ENCODE data around the gene ARID3B.
"Not testable (repeated sequence)": the region's sequence is repeated elsewhere in the genome, so short reads cannot be mapped to it uniquely, and the experiment has no call there.

The ARID3B gene

DNA sequence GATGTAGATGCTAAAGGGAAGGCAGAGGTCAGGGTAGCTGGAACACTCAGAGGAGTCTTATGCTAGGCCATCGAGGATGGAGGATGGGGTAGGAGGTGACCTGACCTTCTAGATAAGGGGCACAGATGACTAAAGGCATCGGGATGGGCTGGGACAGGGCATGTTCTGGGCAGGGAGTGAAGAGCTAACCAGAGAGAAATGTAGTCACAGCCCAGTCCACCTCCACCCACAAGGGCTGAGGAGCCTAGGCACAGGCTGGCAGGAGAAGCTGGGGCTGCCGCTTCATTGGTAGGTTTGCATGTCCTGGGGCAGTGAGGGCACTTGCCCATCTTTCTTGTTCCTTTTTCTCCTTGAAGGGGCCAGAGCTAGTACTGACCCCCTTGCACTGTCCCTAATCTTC lies 87.2 kb downstream of the ARID3B start:
- no peak for ATAC-seq (ENCODE audit: insufficient read depth, low read depth)
- Histone ChIP-seq H2AFZ (ENCODE audit: low read depth, low read length) (no peak overlapping the region), H3K4me2 (ENCODE audit: insufficient read depth, low read length) (no peak overlapping the region), H3K4me3 (ENCODE audit: low read depth in 1 of 2, low read length in 2 of 2) (no peak overlapping the region), H3K9ac (ENCODE audit: low read depth, low read length) (no peak overlapping the region), H3K79me2 (ENCODE audit: insufficient read depth, low read length) (no peaks in the 10 kb centered on the region; the same call in 1 of the 2 replicates), H3K27ac (ENCODE audit: low read length) (no peak overlapping the region), H3K36me3 (ENCODE audit: insufficient read depth, low read length) (peaks cover 99% of the 10 kb centered on the region), H4K20me1 (ENCODE audit: insufficient read depth, low read length) (peaks cover 73% of the 10 kb centered on the region), H3K27me3 (ENCODE audit: insufficient read depth, low read length, poor library complexity) (no peaks in the 10 kb centered on the region), H3K4me1 (ENCODE audit: insufficient read depth, low read length) (no peaks in the 10 kb centered on the region), H3K9me3 (ENCODE audit: insufficient read depth, low read length, severe bottlenecking) (no peaks in the 10 kb centered on the region)
- no peak for TF ChIP-seq EZH2 (IDR thresholded peaks at IDR 0.05; ENCODE audit: borderline replicate concordance, low read depth, low read length, severe bottlenecking)
- TF ChIP-seq CTCF (IDR thresholded peaks at IDR 0.05; ENCODE audit: borderline replicate concordance, extremely low read depth, low read length, poor library complexity, severe bottlenecking) = no peak
- no peak for DNase-seq

GRCh38 chr15:74628949-74629348 lies 87.9 kb downstream of the ARID3B start:
- Histone ChIP-seq H3K9me3 (ENCODE audit: insufficient read depth, low read length, severe bottlenecking) (no peaks in the 10 kb centered on the region), H3K36me3 (ENCODE audit: insufficient read depth, low read length) (peaks cover 99% of the 10 kb centered on the region), H3K4me3 (ENCODE audit: low read depth in 1 of 2, low read length in 2 of 2) (no peak overlapping the region), H3K4me1 (ENCODE audit: insufficient read depth, low read length) (no peaks in the 10 kb centered on the region), H2AFZ (ENCODE audit: low read depth, low read length) (no peak overlapping the region), H3K79me2 (ENCODE audit: insufficient read depth, low read length) (no peaks in the 10 kb centered on the region), H3K4me2 (ENCODE audit: insufficient read depth, low read length) (no peak overlapping the region), H3K27me3 (ENCODE audit: insufficient read depth, low read length, poor library complexity) (no peaks in the 10 kb centered on the region), H3K9ac (ENCODE audit: low read depth, low read length) (no peak overlapping the region), H4K20me1 (ENCODE audit: insufficient read depth, low read length) (peaks cover 66% of the 10 kb centered on the region), H3K27ac (ENCODE audit: low read length) (no peak overlapping the region)
- ATAC-seq (ENCODE audit: insufficient read depth, low read depth) (no peak), DNase-seq (no peak)
- TF ChIP-seq EZH2 (IDR thresholded peaks at IDR 0.05; ENCODE audit: borderline replicate concordance, low read depth, low read length, severe bottlenecking) = no peak
- TF ChIP-seq CTCF (IDR thresholded peaks at IDR 0.05; ENCODE audit: borderline replicate concordance, extremely low read depth, low read length, poor library complexity, severe bottlenecking) = no peak

DNA sequence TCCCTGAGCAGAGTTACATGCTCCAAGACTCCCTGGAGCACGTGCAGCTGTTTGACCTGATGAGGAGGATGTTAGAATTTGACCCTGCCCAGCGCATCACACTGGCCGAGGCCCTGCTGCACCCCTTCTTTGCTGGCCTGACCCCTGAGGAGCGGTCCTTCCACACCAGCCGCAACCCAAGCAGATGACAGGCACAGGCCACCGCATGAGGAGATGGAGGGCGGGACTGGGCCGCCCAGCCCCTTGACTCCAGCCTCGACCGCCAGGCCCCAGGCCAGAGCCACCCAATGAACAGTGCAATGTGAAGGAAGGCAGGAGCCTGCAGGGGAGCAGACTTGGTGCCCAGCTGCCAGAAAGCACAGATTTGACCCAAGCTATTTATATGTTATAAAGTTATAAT lies 88.7 kb downstream of the ARID3B start:
- H3K36me3 ChIP-seq (ENCODE audit: insufficient read depth, low read length) = peaks cover 97% of the 10 kb centered on the region

GRCh38 chr15:74630284-74631086 lies 89.5 kb downstream of the ARID3B start:
- peaks cover 54% of the 10 kb centered on the region for H4K20me1 ChIP-seq (ENCODE audit: insufficient read depth, low read length)
- no peak for TF ChIP-seq CTCF (IDR thresholded peaks at IDR 0.05; ENCODE audit: borderline replicate concordance, extremely low read depth, low read length, poor library complexity, severe bottlenecking)
- no peak for TF ChIP-seq EZH2 (IDR thresholded peaks at IDR 0.05; ENCODE audit: borderline replicate concordance, low read depth, low read length, severe bottlenecking)
- no peak; the same call in 2 of the 3 replicates for ATAC-seq (ENCODE audit: insufficient read depth, low read depth)
- no peak overlapping the region for H3K27ac ChIP-seq (ENCODE audit: low read length)
- H3K27me3 ChIP-seq (ENCODE audit: insufficient read depth, low read length, poor library complexity) = no peaks in the 10 kb centered on the region
- no peak overlapping the region for H3K4me3 ChIP-seq (ENCODE audit: low read depth in 1 of 2, low read length in 2 of 2)
- H3K9me3 ChIP-seq (ENCODE audit: insufficient read depth, low read length, severe bottlenecking) = no peaks in the 10 kb centered on the region
- no peak overlapping the region for H2AFZ ChIP-seq (ENCODE audit: low read depth, low read length)
- no peak overlapping the region for H3K9ac ChIP-seq (ENCODE audit: low read depth, low read length)
- H3K4me1 ChIP-seq (ENCODE audit: insufficient read depth, low read length) = no peaks in the 10 kb centered on the region
- no peak overlapping the region for H3K4me2 ChIP-seq (ENCODE audit: insufficient read depth, low read length)
- no peak for DNase-seq
- no peaks in the 10 kb centered on the region for H3K79me2 ChIP-seq (ENCODE audit: insufficient read depth, low read length)
- peaks cover 97% of the 10 kb centered on the region for H3K36me3 ChIP-seq (ENCODE audit: insufficient read depth, low read length)

More for the DNA sequence above, 88.7 kb downstream of the ARID3B start:
- not testable (repeated sequence) for H3K27me3 ChIP-seq (ENCODE audit: insufficient read depth, low read length, poor library complexity); H2AFZ ChIP-seq (ENCODE audit: low read depth, low read length); H3K79me2 ChIP-seq (ENCODE audit: insufficient read depth, low read length); H3K27ac ChIP-seq (ENCODE audit: low read length); DNase-seq; H3K4me2 ChIP-seq (ENCODE audit: insufficient read depth, low read length); H3K4me1 ChIP-seq (ENCODE audit: insufficient read depth, low read length); H3K9ac ChIP-seq (ENCODE audit: low read depth, low read length); ATAC-seq (ENCODE audit: insufficient read depth, low read depth); H3K4me3 ChIP-seq (ENCODE audit: low read depth in 1 of 2, low read length in 2 of 2); H3K9me3 ChIP-seq (ENCODE audit: insufficient read depth, low read length, severe bottlenecking)
- peaks cover 58% of the 10 kb centered on the region for H4K20me1 ChIP-seq (ENCODE audit: insufficient read depth, low read length)

All from DND-41 (cell line).